Gastrocnemius medialis (tissue), 4 donors: ENCODE data around the gene BTRC. TPM values are rescaled to one million over a fixed set of nuclear protein-coding genes. Genes with fewer than 3 reads are reported as not detected.

ENCODE experiments used
- ATAC-seq, 2 donors: fragments of 150-250 bp; one replicate each; pipeline ENCODE4 v1.9.1; 2016
- DNase-seq, 2 donors: peaks; one replicate each; pipeline ENCODE4 v3.0.0-alpha.2; 2019
- H3K27ac ChIP-seq, 4 donors: fragments of 200-600 bp; sonication (generic); 1 replicate in 1 of 4; 2 replicates in 3 of 4; pipeline ENCODE4 v1.5.1; 2016 to 2018; ENCODE audit warnings: mild to moderate bottlenecking in 2 of 4, moderate library complexity in 1 of 4
- H3K27me3 ChIP-seq, 3 donors: fragments of 200-600 bp; sonication (generic) in 2 of 3; 1 replicate in 1 of 3; 2 replicates in 2 of 3; pipeline versions ENCODE4 v1.5.1 to v1.6.0; 2016 to 2019; ENCODE audit warnings: mild to moderate bottlenecking in 1 of 3, moderate library complexity in 1 of 3
- H3K36me3 ChIP-seq, 2 donors: fragments of 200-600 bp; sonication (generic) in 1 of 2; one replicate each; pipeline ENCODE4 v1.5.1; 2017 to 2018
- H3K4me1 ChIP-seq, 2 donors: fragments of 200-600 bp; sonication (generic) in 1 of 2; one replicate each; pipeline ENCODE4 v1.5.1; 2016 to 2017; ENCODE audit warnings: mild to moderate bottlenecking in 2 of 2
- H3K4me3 ChIP-seq, 4 donors: fragments of 200-600 bp; sonication (generic) in 3 of 4; 1 replicate in 1 of 4; 2 replicates in 3 of 4; pipeline ENCODE4 v1.5.1; 2016 to 2019; ENCODE audit warnings: mild to moderate bottlenecking in 2 of 4
- H3K9me3 ChIP-seq, 3 donors: fragments of 200-600 bp; sonication (generic) in 2 of 3; 1 replicate in 1 of 3; 2 replicates in 2 of 3; pipeline ENCODE4 v1.5.1; 2016 to 2019
- POLR2A ChIP-seq, 2 donors: fragments of 450-650 bp; IDR thresholded peaks; one replicate each; pipeline ENCODE4 v1.6.1; 2017; ENCODE audit warnings: antibody characterized with exemption in 2 of 2, mild to moderate bottlenecking in 2 of 2, moderate library complexity in 2 of 2
- in situ Hi-C, 4 donors: fragments of 200-750 bp; cut with MboI; loops; one replicate each; pipeline versions ENCODE4 v1.15.0 to v1.8.0; 2017; ENCODE audit warnings: low sequenced_read_pairs in 4 of 4
- intact Hi-C: fragments of 100-400 bp; cut with DNase I; formaldehyde crosslinking; loops from one replicate; pipeline ENCODE4 v1.15.1; 2023; ENCODE audit warnings: low total_unique reads
- total RNA-seq, 4 donors: library from RNA; depleted of rRNA; stranded (reverse); fragments of >200 nt; gene quantifications; one replicate each; pipeline versions ENCODE4 v1.1.0 to v1.2.3, GENCODE V29; 2016
- TF ChIP-seq, protein P1 (sequence below), 5 experiments: fragments of 450-650 bp in 3 of 5; fragments of 200-600 bp in 2 of 5; sonication (generic) in 2 of 5; IDR thresholded peaks in 4 of 5; conservative IDR thresholded peaks in 1 of 5; 1 replicate in 4 of 5; 2 replicates in 1 of 5; pipeline ENCODE4 v1.5.1; 2016 to 2019; ENCODE audit warnings: antibody characterized with exemption in 5 of 5, mild to moderate bottlenecking in 3 of 5, moderate library complexity in 3 of 5

The BTRC gene
- total RNA-seq, 4 donors from 2014 or later, result 8.7 to 17.3 (median 12.6) TPM

GRCh38 chr10:101595591-101596433 lies 241.8 kb downstream of the BTRC start:
- Histone ChIP-seq H3K9me3 (no peaks in the 10 kb centered on the region), H3K36me3 (no peaks in the 10 kb centered on the region), H3K27ac (peak overlapping the region; percentile 15 to 51 (median 28)), H3K27me3 (no peaks in the 10 kb centered on the region), H3K4me3 (no peak overlapping the region), H3K4me1 (peaks cover 0 to 11% of the 10 kb centered on the region in 2 donors)
- in situ Hi-C loops (no loop called here), intact Hi-C loops (no loop called here)
- peak; percentile 50 to 69 for ATAC-seq
- TF ChIP-seq, protein P1, sequence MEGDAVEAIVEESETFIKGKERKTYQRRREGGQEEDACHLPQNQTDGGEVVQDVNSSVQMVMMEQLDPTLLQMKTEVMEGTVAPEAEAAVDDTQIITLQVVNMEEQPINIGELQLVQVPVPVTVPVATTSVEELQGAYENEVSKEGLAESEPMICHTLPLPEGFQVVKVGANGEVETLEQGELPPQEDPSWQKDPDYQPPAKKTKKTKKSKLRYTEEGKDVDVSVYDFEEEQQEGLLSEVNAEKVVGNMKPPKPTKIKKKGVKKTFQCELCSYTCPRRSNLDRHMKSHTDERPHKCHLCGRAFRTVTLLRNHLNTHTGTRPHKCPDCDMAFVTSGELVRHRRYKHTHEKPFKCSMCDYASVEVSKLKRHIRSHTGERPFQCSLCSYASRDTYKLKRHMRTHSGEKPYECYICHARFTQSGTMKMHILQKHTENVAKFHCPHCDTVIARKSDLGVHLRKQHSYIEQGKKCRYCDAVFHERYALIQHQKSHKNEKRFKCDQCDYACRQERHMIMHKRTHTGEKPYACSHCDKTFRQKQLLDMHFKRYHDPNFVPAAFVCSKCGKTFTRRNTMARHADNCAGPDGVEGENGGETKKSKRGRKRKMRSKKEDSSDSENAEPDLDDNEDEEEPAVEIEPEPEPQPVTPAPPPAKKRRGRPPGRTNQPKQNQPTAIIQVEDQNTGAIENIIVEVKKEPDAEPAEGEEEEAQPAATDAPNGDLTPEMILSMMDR (IDR thresholded peaks at IDR 0.05 in 4 of 5, conservative IDR thresholded peaks at IDR 0.05 in 1 of 5), result no peak
- no peak for TF ChIP-seq POLR2A (IDR thresholded peaks at IDR 0.05)
- no peak for DNase-seq

GRCh38 chr10:101597091-101597900 lies 243.3 kb downstream of the BTRC start:
- H3K27ac ChIP-seq, result no peak overlapping the region
- TF ChIP-seq, protein P1 (IDR thresholded peaks at IDR 0.05 in 4 of 5, conservative IDR thresholded peaks at IDR 0.05 in 1 of 5), result no peak
- no peak for TF ChIP-seq POLR2A (IDR thresholded peaks at IDR 0.05)
- DNase-seq (no peak), ATAC-seq (no peak)
- in situ Hi-C loops (no loop called here), intact Hi-C loops (no loop called here)
- peaks cover 0 to 11% of the 10 kb centered on the region in 2 donors for H3K4me1 ChIP-seq
- H3K9me3 ChIP-seq, result no peaks in the 10 kb centered on the region
- no peak overlapping the region for H3K4me3 ChIP-seq
- no peaks in the 10 kb centered on the region for H3K27me3 ChIP-seq
- H3K36me3 ChIP-seq, result no peaks in the 10 kb centered on the region

DNA sequence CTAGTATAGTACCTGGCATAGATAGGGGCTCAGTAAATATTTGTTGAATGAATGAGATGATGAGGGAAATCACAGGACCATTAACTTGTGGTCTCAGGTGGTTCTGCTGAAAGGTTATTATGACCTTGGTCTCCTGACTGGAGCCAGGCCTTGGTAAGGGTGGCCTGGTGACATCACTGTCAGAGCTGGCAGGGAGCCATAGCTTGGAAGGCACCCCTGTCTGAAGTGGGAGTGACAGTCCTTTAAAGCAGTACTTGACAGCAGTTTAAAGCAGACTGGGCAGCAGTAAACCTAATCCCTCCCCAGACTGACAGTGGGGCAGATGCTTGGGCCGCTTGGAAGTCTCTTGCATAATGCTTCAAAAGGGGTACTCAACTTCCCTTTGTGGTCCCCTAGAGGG lies 247.6 kb downstream of the BTRC start:
- intact Hi-C loops (loop anchor here (10.0 kb wide), 1 partner anchor 93 kb away; the partner anchor contains the start of gene FBXW4), in situ Hi-C loops (loop anchor here in 2 of 4 donors (10.0 kb wide), 2 partner anchors 183 to 403 kb away; partner anchors contain the start of gene NPM3 (in 2 of the 2))
- TF ChIP-seq, protein P1 (IDR thresholded peaks at IDR 0.05 in 4 of 5, conservative IDR thresholded peaks at IDR 0.05 in 1 of 5), result no peak
- TF ChIP-seq POLR2A (IDR thresholded peaks at IDR 0.05), result no peak
- Histone ChIP-seq H3K4me3 (no peak overlapping the region), H3K27me3 (no peaks in the 10 kb centered on the region), H3K27ac (no peak overlapping the region), H3K9me3 (no peaks in the 10 kb centered on the region), H3K36me3 (no peaks in the 10 kb centered on the region), H3K4me1 (no peaks in the 10 kb centered on the region)
- ATAC-seq (no peak), DNase-seq (no peak)

GRCh38 chr10:101602761-101603398 lies 248.9 kb downstream of the BTRC start:
- Histone ChIP-seq H3K27ac (no peak overlapping the region), H3K27me3 (no peaks in the 10 kb centered on the region), H3K4me1 (no peaks in the 10 kb centered on the region), H3K36me3 (no peaks in the 10 kb centered on the region), H3K4me3 (no peak overlapping the region), H3K9me3 (no peaks in the 10 kb centered on the region)
- ATAC-seq (peak; percentile 84 to 85), DNase-seq (peak; percentile 18 to 61)
- no peak for TF ChIP-seq POLR2A (IDR thresholded peaks at IDR 0.05)
- TF ChIP-seq, protein P1 (IDR thresholded peaks at IDR 0.05 in 4 of 5, conservative IDR thresholded peaks at IDR 0.05 in 1 of 5), result peak; percentile 68 to 87 (median 80)
- intact Hi-C loops, result loop anchor here (1.0 to 10.0 kb wide), 2 partner anchors 92 to 178 kb away; partner anchors contain the start of gene FBXW4
- in situ Hi-C loops, result loop anchor here in 2 of 4 donors (10.0 kb wide), 2 partner anchors 182 to 402 kb away; partner anchors contain the start of gene NPM3 (in 2 of the 2)
